Activated CD4-positive, alpha-beta memory T cell treated with anti-CD3 and anti-CD28 coated beads for 36 hours (primary cell): ENCODE results near the gene TMPRSS3. TPM values are rescaled to one million over a fixed set of nuclear protein-coding genes. Genes with fewer than 3 reads are reported as not detected.

Experiments used
- total RNA-seq, 2 experiments: library from RNA; stranded (reverse); gene quantifications; one replicate each; pipeline ENCODE4 v1.2.3, GENCODE V29; 2021

Gene TMPRSS3
- total RNA-seq, 2 experiments from 2014 or later, result 47.6 to 49.8 TPM

Other genes starting within 250 kb of the TMPRSS3 start
- 10 to 100 TPM; 22.2 to 24.6 TPM for gene ABCG1, start 176.9 kb downstream of the TMPRSS3 start, total RNA-seq
- gene TFF3, start 80.6 kb downstream of the TMPRSS3 start, total RNA-seq, result not detected
- not detected for gene TFF2, start 45.1 kb downstream of the TMPRSS3 start, total RNA-seq
- gene TFF1, start 29.5 kb downstream of the TMPRSS3 start, total RNA-seq, result not detected
- 10 to 100 TPM; 27.2 to 29.4 TPM for gene UBASH3A, start 7.8 kb upstream of the TMPRSS3 start, total RNA-seq
- gene RSPH1, start 100.2 kb upstream of the TMPRSS3 start, total RNA-seq, result under 1 TPM; 0.38 to 0.53 TPM
- gene SLC37A1, start 117.8 kb upstream of the TMPRSS3 start, total RNA-seq, result 10 to 100 TPM; 21.1 to 21.2 TPM